Sigmoid colon (tissue), 7 donors: ENCODE measurements around the gene CTNNA2. TPM values are rescaled to one million over a fixed set of nuclear protein-coding genes. Genes with fewer than 3 reads are reported as not detected.

Source experiments
- DNase-seq: peaks from one replicate; pipeline ENCODE4 v3.0.0-alpha.2; 2019
- H3K27ac ChIP-seq, 4 donors: fragments of 200-600 bp; sonication (generic); one replicate each; pipeline ENCODE4 v1.5.1; 2016 to 2019; ENCODE audit warnings: mild to moderate bottlenecking in 1 of 4
- H3K27me3 ChIP-seq, 3 donors: fragments of 200-600 bp; sonication (generic); one replicate each; pipeline ENCODE4 v1.5.1; 2019; ENCODE audit warnings: mild to moderate bottlenecking in 1 of 3
- H3K36me3 ChIP-seq, 4 donors: fragments of 200-600 bp; sonication (generic); one replicate each; pipeline ENCODE4 v1.5.1; 2016 to 2019
- H3K4me1 ChIP-seq, 4 donors: fragments of 200-600 bp; sonication (generic); one replicate each; pipeline ENCODE4 v1.5.1; 2017 to 2019
- H3K4me3 ChIP-seq, 4 donors: fragments of 200-600 bp; sonication (generic); one replicate each; pipeline ENCODE4 v1.5.1; 2017 to 2019; ENCODE audit warnings: mild to moderate bottlenecking in 2 of 4, moderate library complexity in 1 of 4
- H3K9me3 ChIP-seq, 4 donors: fragments of 200-600 bp in 3 of 4; sonication (generic) in 3 of 4; one replicate each; pipeline versions ENCODE4 v1.5.1 to v1.6.1; 2013 to 2019
- CTCF ChIP-seq, 4 experiments: fragments of 450-650 bp in 3 of 4; fragments of 200-600 bp in 1 of 4; IDR thresholded peaks; one replicate each; pipeline ENCODE4 v1.5.1; 2016 to 2019; ENCODE audit warnings: antibody characterized with exemption in 4 of 4, mild to moderate bottlenecking in 3 of 4, moderate library complexity in 2 of 4
- EP300 ChIP-seq, 4 donors: sonication (generic); formaldehyde crosslinking; IDR thresholded peaks; one replicate each; pipeline ENCODE4 v1.6.1; 2017; ENCODE audit warnings: antibody characterized with exemption in 4 of 4
- POLR2A ChIP-seq, 2 donors: fragments of 450-650 bp; IDR thresholded peaks; one replicate each; pipeline ENCODE4 v1.6.1; 2016; ENCODE audit warnings: antibody characterized with exemption in 2 of 2, mild to moderate bottlenecking in 2 of 2, moderate library complexity in 2 of 2
- POLR2AphosphoS5 ChIP-seq, 4 donors: sonication (generic); formaldehyde crosslinking; IDR thresholded peaks; one replicate each; pipeline ENCODE4 v1.6.1; 2017; ENCODE audit warnings: antibody characterized with exemption in 4 of 4
- WGBS, 2 donors: extraction: QIAGEN DNeasy Blood & Tissue Kit; methylation state at CpG; one replicate each; pipeline ENCODE4 v1.1.7; 2013; 5-methylcytosine and 5-hydroxymethylcytosine counted together
- intact Hi-C: fragments of 100-400 bp; cut with DNase I; formaldehyde crosslinking; loops from one replicate; pipeline ENCODE4 v1.15.1; 2023
- polyA plus RNA-seq, 3 donors: library from polyadenylated mRNA; stranded (reverse); fragments of 200-250 nt; gene quantifications; one replicate each; pipeline ENCODE4 v1.2.3, GENCODE V29; 2013
- total RNA-seq, 4 donors: library from RNA; depleted of rRNA; stranded (reverse); fragments of >200 nt; gene quantifications; one replicate each; pipeline ENCODE4 v1.1.0, GENCODE V29; 2016
- donor health status: healthy with polysubstance abuse.
- donor health status: Bipolar disorder and iron deficiency.
- donor health status: healthy.

Gene CTNNA2
- total and polyA plus RNA-seq, 7 donors: 1.4 to 8.6 (median 3.8) TPM; not detected in 2

DNA sequence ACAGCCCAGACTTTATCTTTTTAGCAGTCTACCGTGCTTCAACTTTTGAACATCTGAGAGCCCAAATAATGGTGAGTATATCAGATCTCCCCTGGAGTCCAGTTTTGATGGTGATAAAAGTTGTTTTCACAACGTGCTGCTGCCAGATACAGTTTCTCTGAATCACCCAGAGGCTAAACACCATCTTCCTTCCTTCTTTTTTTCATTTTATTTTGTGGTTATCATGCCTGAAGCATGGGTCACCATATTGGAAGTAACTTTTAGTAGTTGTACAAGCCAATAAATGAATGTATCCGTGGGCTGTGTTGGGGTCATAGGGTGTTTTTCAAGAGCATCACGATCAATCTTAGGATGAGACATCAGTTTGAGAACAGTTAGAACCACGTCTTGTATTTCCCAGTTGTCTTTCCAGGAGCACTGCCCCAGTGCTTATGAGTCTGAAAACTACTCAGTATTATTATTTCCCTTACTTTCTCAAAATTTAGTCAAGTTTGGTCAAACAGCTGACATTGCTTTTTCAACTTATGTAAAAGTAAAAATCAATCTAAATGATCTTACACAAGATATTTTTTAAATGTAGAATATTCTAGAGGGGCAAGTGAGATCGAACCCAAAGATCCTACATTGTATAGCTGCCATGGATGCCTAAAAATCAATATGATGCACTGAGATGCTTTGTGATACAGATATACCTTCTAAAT is 311.4 kb downstream of the CTNNA2 start:
- TF ChIP-seq POLR2A (IDR thresholded peaks at IDR 0.05): no peak
- Histone ChIP-seq H3K27me3 (no peaks in the 10 kb centered on the region), H3K9me3 (no peaks in the 10 kb centered on the region), H3K27ac (no peak overlapping the region), H3K4me1 (no peaks in the 10 kb centered on the region), H3K4me3 (no peak overlapping the region), H3K36me3 (no peaks in the 10 kb centered on the region)
- intact Hi-C loops: no loop called here
- no peak for DNase-seq
- 70 to 73% methylated on average over 6 of the region's 6 CpGs for WGBS, 2 donors

DNA sequence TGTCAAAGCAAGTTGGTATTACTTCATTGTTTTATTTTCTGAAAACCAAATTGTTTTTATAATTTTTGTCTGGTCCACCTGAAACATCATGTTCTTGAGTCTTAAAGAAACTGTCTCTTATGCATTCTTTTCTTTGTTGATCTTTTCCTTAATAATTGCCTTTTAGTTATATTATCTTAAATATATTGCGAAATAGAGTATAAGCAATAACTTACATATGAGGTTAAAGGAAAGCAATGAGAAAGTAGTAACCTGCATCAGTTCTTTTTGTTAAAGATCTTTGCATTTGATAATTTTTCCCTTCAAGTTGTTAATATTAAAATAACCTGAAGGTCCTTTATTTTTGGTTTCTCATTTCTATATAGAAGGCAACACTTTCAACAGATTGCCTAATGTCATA is 315.0 kb downstream of the CTNNA2 start:
- no peak for DNase-seq
- no peaks in the 10 kb centered on the region for H3K9me3 ChIP-seq
- TF ChIP-seq POLR2A (IDR thresholded peaks at IDR 0.05) (no peak), POLR2AphosphoS5 (IDR thresholded peaks at IDR 0.05) (no peak), EP300 (IDR thresholded peaks at IDR 0.05) (no peak), CTCF (IDR thresholded peaks at IDR 0.05) (no peak)
- no peaks in the 10 kb centered on the region for H3K36me3 ChIP-seq
- intact Hi-C loops: no loop called here
- 96 to 97% methylated on average over 1 of the region's 1 CpG for WGBS, 2 donors
- H3K27me3 ChIP-seq: no peaks in the 10 kb centered on the region
- H3K27ac ChIP-seq: no peak overlapping the region
- no peaks in the 10 kb centered on the region for H3K4me1 ChIP-seq
- no peak overlapping the region for H3K4me3 ChIP-seq

DNA sequence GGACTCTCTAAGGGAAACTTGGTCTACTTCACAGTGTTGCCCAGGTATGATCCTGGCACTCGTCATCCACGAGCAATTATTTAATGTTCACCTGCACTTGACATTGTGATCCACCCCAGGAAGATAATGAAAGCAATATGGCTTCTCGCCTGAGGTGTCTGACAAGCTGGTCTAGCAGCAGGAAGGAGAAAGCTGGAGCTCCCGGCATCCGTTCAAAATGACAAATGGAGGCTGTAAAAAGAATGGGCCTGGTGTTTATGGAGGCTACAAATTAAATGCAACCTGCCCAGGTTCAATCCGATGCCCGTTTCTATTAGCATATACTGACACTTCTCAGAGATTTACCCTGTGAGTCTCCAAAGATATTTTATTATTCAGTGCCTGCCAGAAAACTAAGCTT is 317.6 kb downstream of the CTNNA2 start:
- Histone ChIP-seq H3K4me3 (no peak overlapping the region), H3K27me3 (no peaks in the 10 kb centered on the region), H3K4me1 (no peaks in the 10 kb centered on the region), H3K27ac (no peak overlapping the region), H3K9me3 (no peaks in the 10 kb centered on the region), H3K36me3 (no peaks in the 10 kb centered on the region)
- no peak for DNase-seq
- TF ChIP-seq POLR2A (IDR thresholded peaks at IDR 0.05) (no peak), CTCF (IDR thresholded peaks at IDR 0.05) (no peak), EP300 (IDR thresholded peaks at IDR 0.05) (no peak), POLR2AphosphoS5 (IDR thresholded peaks at IDR 0.05) (no peak)
- intact Hi-C loops: no loop called here
- WGBS, 2 donors: 49 to 69% methylated on average over 7 of the region's 7 CpGs

- WGBS, 2 donors: 57 to 78% methylated on average over 3 of the region's 3 CpGs
- no peaks in the 10 kb centered on the region for H3K9me3 ChIP-seq
Observed at GRCh38 chr2:79831961-79832360, 319.1 kb downstream of the CTNNA2 start.

More at GRCh38 chr2:79831961-79832360, 319.1 kb downstream of the CTNNA2 start:
- TF ChIP-seq POLR2A (IDR thresholded peaks at IDR 0.05) (no peak), CTCF (IDR thresholded peaks at IDR 0.05) (no peak), EP300 (IDR thresholded peaks at IDR 0.05) (no peak), POLR2AphosphoS5 (IDR thresholded peaks at IDR 0.05) (no peak)
- no peaks in the 10 kb centered on the region for H3K27me3 ChIP-seq
- intact Hi-C loops: no loop called here
- no peak overlapping the region for H3K27ac ChIP-seq
- H3K4me3 ChIP-seq: no peak overlapping the region
- no peak for DNase-seq
- H3K4me1 ChIP-seq: no peaks in the 10 kb centered on the region
- no peaks in the 10 kb centered on the region for H3K36me3 ChIP-seq
